Immature natural killer cell (primary cell): ENCODE measurements around the gene ZMPSTE24. TPM values are rescaled to one million over a fixed set of nuclear protein-coding genes. Genes with fewer than 3 reads are reported as not detected.

Experiments
- DNase-seq, 3 donors: peaks; one replicate each; pipeline ENCODE4 v3.0.0; 2022; ENCODE audit warnings: mixed read lengths in 1 of 3
- H3K27ac Mint-ChIP-seq, 6 donors: one replicate each; pipeline ENCODE4 v1.8.0; 2020; ENCODE audit warnings: mixed read lengths in 6 of 6, mild to moderate bottlenecking in 5 of 6, inconsistent platforms in 4 of 6, moderate library complexity in 3 of 6
- H3K27me3 Mint-ChIP-seq, 3 donors: one replicate each; pipeline ENCODE4 v1.8.0; 2020 to 2021; ENCODE audit warnings: low read depth in 3 of 3, mild to moderate bottlenecking in 3 of 3, mixed read lengths in 3 of 3, moderate library complexity in 3 of 3, inconsistent platforms in 1 of 3
- H3K36me3 Mint-ChIP-seq, 3 donors: one replicate each; pipeline ENCODE4 v1.8.0; 2020; ENCODE audit warnings: mixed read lengths in 3 of 3, inconsistent platforms in 2 of 3, mild to moderate bottlenecking in 2 of 3
- H3K4me1 Mint-ChIP-seq, 2 donors: one replicate each; pipeline ENCODE4 v1.8.0; 2020; ENCODE audit warnings: inconsistent platforms in 2 of 2, mild to moderate bottlenecking in 2 of 2, mixed read lengths in 2 of 2, moderate library complexity in 1 of 2
- H3K4me3 Mint-ChIP-seq, 5 donors: one replicate each; pipeline ENCODE4 v1.8.0; 2020; ENCODE audit warnings: mild to moderate bottlenecking in 5 of 5, mixed read lengths in 5 of 5, inconsistent platforms in 3 of 5, moderate library complexity in 3 of 5
- H3K9me3 Mint-ChIP-seq, 6 donors: one replicate each; pipeline ENCODE4 v1.8.0; 2020; ENCODE audit warnings: mild to moderate bottlenecking in 6 of 6, mixed read lengths in 6 of 6, inconsistent platforms in 4 of 6, moderate library complexity in 3 of 6
- polyA plus RNA-seq, 3 donors: library from polyadenylated mRNA; unstranded; fragments of 300-500 nt; fragmentation: Illumina TruSeq; gene quantifications; one replicate each; pipeline ENCODE4 v1.2.3, GENCODE V29; 2021

Gene ZMPSTE24
- polyA plus RNA-seq, 3 donors from 2014 or later, result 34.3 to 47.6 (median 41.0) TPM

DNA sequence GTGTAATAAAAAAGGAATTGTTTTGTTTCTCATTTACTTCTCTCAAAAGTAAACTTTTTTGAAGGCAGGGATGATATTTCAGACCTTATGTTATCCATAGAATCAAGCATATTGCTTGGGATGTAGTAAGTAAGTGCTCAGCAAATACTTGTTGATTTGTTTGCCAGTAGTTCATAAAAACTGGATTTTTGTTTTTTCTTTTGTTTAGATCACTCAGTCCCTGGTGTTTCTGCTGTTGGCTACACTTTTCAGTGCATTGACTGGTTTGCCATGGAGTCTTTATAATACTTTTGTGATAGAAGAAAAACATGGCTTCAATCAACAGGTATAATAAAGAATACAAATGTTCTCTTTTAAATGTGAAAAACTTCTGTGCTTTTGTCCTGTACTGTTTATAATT, 10.2 kb downstream of the ZMPSTE24 start:
- DNase-seq, result no peak
- Mint-ChIP-seq H3K4me3 (no peak overlapping the region), H3K36me3 (peaks cover 24 to 43% (median 31%) of the 10 kb centered on the region in 3 donors), H3K27ac (no peak overlapping the region), H3K9me3 (no peaks in the 10 kb centered on the region), H3K27me3 (no peaks in the 10 kb centered on the region), H3K4me1 (peaks cover 2 to 21% of the 10 kb centered on the region in 2 donors)

DNA sequence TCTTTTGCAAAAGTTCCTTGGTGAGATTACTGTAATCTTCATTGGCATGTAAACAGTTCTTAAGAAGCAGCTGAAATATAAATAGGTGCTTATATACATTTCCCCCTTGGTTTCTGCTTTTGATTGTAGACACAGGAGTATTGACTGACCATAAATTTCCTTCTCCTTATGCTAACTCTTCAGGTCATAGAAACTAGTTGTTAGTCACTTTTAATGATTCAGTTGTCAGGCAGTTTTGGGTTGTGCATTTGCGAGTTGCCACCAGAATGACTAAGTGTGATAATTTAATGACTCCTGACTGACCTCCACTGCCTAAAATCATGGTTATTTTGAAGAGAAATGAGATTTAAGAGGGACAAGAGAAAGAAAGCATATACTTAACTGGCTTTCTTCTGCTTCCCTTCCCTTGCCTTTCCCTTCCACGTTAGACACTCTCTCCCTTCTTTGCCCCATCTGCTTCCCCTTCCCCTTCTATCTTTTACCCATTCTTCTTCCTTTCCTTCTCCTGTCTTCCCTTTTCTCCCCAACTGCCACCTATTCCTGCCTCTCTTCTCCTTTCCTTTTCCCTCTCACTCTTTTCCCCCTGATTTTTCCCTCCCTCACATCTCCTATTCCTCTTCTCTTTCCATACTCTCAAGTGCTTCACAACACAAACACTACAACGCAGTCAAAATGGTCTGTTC, 12.3 kb downstream of the ZMPSTE24 start:
- H3K36me3 Mint-ChIP-seq, result peaks cover 26 to 45% (median 29%) of the 10 kb centered on the region in 3 donors

DNA sequence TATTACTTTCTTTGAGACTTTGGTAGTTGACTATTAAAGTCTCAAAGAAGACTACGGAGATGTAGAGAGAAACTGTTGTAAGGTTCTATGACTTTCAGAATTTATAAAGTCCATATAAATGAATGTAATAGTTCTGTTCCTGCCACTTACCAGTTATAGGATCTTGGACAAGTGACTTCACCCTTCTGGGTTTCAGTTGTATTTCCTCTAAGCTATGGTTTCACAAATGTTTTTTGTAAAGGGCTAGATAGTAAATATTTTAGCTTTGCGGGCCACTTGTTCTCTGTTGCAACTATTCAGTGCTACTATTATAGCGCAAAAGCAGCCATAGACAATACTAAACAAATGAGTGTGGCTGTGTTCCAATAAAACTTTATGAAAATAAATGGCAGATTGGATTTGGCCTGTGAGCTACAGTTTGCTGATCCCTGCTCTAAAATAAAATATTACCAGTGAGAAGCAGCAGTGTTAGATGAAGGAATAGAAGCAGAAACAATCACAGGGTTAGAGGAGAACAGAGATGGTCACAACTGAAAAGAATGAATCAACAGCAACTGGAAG, 14.7 kb downstream of the ZMPSTE24 start:
- Mint-ChIP-seq H3K9me3 (no peaks in the 10 kb centered on the region), H3K27me3 (peaks cover 0 to 2% (median 0%) of the 10 kb centered on the region in 3 donors), H3K4me1 (no peaks in the 10 kb centered on the region), H3K36me3 (peaks cover 22 to 49% (median 30%) of the 10 kb centered on the region in 3 donors), H3K27ac (peak overlapping the region in 1 of 6 donors; percentile 24), H3K4me3 (no peak overlapping the region)
- no peak for DNase-seq

More for the DNA sequence above, 12.3 kb downstream of the ZMPSTE24 start:
- DNase-seq, result no peak
- H3K27me3 Mint-ChIP-seq, result peaks cover 0 to 2% (median 0%) of the 10 kb centered on the region in 3 donors
- H3K27ac Mint-ChIP-seq, result peak overlapping the region in 3 of 6 donors; percentile 18 to 28 (median 20)
- H3K4me3 Mint-ChIP-seq, result no peak overlapping the region
- H3K4me1 Mint-ChIP-seq, result peaks cover 0 to 11% of the 10 kb centered on the region in 2 donors
- no peaks in the 10 kb centered on the region for H3K9me3 Mint-ChIP-seq

DNA sequence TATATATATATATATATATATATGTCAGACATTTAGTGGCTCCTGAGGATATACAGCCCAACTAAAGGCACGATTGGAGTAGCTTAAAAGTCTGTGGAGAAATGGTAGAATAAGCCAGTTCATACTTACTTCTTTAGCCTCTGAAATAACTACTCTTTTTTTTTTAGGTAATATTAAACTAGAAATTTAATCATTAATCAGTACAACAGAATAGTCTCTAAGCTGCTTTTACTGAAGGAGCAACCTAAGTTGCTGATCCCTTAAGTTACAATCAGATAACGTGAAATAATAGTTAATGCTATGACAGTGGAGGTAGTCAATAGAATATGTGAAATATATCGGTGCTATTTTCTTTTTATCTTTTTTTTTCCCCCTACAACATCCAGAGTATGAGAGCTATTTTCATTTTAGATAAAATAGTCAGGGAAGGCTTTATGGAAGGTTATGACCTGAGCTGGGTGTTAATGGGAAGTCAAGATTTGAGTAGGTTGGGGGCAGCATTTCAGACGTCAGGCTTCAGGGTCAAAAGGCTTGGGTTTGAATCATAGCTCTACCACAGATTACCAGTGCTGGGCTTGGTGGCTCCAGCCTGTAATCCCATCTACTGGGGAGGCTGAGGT, 15.6 kb downstream of the ZMPSTE24 start:
- no peak for DNase-seq
- Mint-ChIP-seq H3K4me3 (no peak overlapping the region), H3K9me3 (no peaks in the 10 kb centered on the region), H3K36me3 (peaks cover 22 to 41% (median 23%) of the 10 kb centered on the region in 3 donors), H3K27me3 (peaks cover 0 to 2% (median 0%) of the 10 kb centered on the region in 3 donors), H3K4me1 (no peaks in the 10 kb centered on the region), H3K27ac (no peak overlapping the region)

DNA sequence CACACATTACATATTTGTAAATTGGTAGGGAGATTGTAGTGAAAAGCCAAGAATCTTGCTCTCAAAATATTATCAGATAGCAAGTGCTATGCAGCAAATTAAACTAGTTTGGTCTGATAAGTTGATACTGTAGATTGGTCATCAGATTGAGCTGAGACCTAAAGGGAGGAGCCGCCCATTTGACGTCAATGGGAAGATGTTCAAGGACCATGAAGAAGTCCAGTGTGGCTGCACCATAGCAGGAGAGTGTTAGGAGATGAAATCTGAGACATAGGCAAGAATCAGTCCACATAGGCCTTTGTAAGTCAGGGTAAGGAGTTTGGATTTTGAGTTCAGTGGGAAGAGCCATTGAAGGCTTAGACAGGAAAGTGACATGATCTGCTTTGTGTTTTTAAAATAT, 16.3 kb downstream of the ZMPSTE24 start:
- DNase-seq, result no peak
- no peaks in the 10 kb centered on the region for H3K9me3 Mint-ChIP-seq
- peaks cover 0 to 2% (median 0%) of the 10 kb centered on the region in 3 donors for H3K27me3 Mint-ChIP-seq
- H3K27ac Mint-ChIP-seq, result no peak overlapping the region
- H3K4me1 Mint-ChIP-seq, result no peaks in the 10 kb centered on the region
- peaks cover 22 to 42% (median 23%) of the 10 kb centered on the region in 3 donors for H3K36me3 Mint-ChIP-seq
- no peak overlapping the region for H3K4me3 Mint-ChIP-seq

DNA sequence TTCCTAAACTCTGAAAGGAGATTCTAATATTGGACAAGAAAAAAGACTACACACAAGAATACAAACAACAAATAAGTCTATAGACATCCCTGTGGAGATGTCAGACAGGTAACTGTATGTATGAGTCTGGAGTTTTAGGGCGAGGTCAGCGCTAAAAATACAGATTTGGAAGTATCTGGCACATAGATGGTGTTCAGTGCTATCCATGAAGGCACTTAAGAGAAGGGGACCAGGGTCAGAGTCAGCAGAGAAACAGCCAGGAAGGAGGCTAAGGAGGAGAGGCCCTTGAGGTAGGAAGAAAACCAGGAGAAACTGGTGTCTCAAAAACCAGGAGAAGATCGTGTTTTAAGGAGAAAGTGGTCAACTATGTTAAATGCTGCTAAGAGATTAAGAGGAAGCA, 18.1 kb downstream of the ZMPSTE24 start:
- no peaks in the 10 kb centered on the region for H3K9me3 Mint-ChIP-seq
- H3K4me1 Mint-ChIP-seq, result peaks cover 0 to 2% of the 10 kb centered on the region in 2 donors
- H3K36me3 Mint-ChIP-seq, result peaks cover 13 to 42% (median 22%) of the 10 kb centered on the region in 3 donors
- H3K27ac Mint-ChIP-seq, result peak overlapping the region in 2 of 6 donors; percentile 21 to 23
- no peak overlapping the region for H3K4me3 Mint-ChIP-seq
- DNase-seq, result no peak
- peaks cover 0 to 2% (median 0%) of the 10 kb centered on the region in 3 donors for H3K27me3 Mint-ChIP-seq

DNA sequence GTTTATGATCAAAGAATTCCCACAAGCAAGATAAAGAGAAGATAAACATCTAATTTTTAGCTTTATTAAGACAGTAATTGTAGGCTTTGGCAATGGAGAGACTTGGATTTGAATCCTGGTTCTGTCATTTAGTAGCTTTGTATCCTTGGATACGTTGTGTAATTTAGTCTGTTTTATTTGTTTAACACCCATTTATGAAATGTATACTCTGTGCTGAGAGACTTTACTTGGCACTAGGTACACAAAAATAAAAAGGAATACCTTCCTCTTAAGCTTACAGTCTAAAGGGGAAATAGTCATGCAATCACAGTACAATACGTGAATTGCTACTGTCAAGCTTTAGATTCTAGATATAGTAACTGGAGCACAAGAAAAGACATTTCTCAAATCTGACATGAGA, 23.8 kb downstream of the ZMPSTE24 start:
- DNase-seq, result no peak
- H3K27ac Mint-ChIP-seq, result no peak overlapping the region
- no peak overlapping the region for H3K4me3 Mint-ChIP-seq
- H3K9me3 Mint-ChIP-seq, result no peaks in the 10 kb centered on the region
- no peaks in the 10 kb centered on the region for H3K27me3 Mint-ChIP-seq
- peaks cover 5 to 25% (median 9%) of the 10 kb centered on the region in 3 donors for H3K36me3 Mint-ChIP-seq
- peaks cover 0 to 5% of the 10 kb centered on the region in 2 donors for H3K4me1 Mint-ChIP-seq

DNA sequence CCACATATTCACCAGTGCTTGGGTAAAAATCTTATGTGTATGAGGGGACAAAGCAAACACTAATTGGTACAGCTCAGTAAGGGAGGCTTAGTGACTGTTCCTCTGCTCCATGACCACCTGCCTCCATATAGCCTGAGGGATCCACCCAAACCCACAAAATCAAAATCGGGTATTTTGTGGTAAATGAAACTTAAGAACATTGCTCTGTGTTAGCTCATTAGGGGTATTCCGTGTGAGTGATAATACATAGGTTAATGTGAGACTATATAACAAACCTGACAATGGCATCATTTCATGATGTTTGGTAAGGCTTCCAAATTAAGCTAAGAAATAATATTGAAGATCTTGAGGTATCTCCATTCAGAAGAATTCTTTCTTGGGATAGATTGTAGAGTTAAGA, 33.3 kb downstream of the ZMPSTE24 start:
- Mint-ChIP-seq H3K27ac (peak overlapping the region in 3 of 6 donors; percentile 12 to 40 (median 37)), H3K36me3 (peaks cover 15 to 40% (median 31%) of the 10 kb centered on the region in 3 donors), H3K4me3 (no peak overlapping the region), H3K4me1 (no peaks in the 10 kb centered on the region), H3K9me3 (no peaks in the 10 kb centered on the region), H3K27me3 (peaks cover 0 to 5% (median 0%) of the 10 kb centered on the region in 3 donors)
- DNase-seq, result no peak

DNA sequence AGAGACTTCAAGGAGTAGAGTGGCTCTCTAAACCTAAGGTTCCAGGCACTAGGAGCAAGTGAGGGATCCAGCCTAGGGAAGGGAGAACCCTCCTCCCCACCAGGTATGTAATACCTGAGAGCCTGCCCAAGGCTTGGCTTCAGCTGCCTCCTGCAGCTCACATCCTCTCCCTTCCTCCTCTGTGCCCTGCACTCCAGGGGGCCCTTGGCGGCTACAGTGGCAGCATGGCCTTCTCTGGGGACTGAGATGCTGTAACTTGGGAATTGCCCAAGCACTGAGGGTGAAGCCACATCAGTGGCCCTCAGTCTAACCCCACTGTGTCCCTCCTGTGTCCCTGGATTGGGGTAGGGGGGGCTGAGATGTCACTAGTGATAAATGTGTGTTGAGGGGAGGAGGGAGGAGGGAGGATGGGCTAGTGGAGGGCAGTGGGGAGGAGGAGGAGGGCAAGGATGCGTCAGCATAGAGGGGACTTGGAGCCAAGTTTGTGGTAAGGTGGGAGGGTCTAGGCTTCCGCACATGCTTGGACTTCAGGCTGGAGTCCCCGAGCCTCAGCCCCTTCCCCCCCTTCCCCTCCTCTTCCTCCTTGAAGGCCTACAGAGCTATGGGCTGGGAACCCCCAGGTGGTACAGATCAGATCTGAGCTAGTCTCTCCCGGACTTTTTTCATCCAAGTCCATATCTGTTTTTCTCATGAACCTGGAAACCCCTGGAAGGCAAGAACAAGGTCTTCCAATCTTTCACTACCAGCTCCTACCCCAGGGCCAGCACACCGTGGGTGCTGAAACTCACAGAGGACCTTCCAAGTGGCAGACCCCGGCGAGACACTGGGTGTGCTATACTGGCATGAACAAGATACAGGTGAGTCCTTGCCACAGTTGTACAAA, 41.6 kb downstream of the ZMPSTE24 start:
- Mint-ChIP-seq H3K27ac (no peak overlapping the region), H3K4me3 (no peak overlapping the region), H3K27me3 (peaks cover 0 to 2% (median 0%) of the 10 kb centered on the region in 3 donors), H3K4me1 (no peaks in the 10 kb centered on the region), H3K9me3 (no peaks in the 10 kb centered on the region), H3K36me3 (no peaks in the 10 kb centered on the region)
- DNase-seq, result no peak

DNA sequence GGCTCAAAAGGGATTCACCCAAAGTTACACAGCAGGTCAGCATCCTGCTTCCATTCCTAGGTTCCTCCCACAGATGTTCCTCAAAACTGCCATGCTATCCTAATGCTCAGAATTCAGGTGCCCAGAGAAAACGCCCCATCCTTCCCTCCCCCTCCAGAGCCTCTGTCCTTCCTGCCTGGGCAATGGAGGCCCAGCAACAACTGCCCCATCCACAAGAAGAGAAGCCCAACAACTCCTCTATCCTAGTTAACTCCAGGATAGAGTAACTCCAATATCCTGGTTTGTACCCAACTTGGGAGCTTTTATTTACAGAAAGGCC, 42.2 kb downstream of the ZMPSTE24 start:
- Mint-ChIP-seq H3K27me3 (peaks cover 0 to 4% (median 0%) of the 10 kb centered on the region in 3 donors), H3K9me3 (no peaks in the 10 kb centered on the region), H3K4me3 (no peak overlapping the region), H3K36me3 (no peaks in the 10 kb centered on the region), H3K4me1 (no peaks in the 10 kb centered on the region), H3K27ac (no peak overlapping the region)
- no peak for DNase-seq

DNA sequence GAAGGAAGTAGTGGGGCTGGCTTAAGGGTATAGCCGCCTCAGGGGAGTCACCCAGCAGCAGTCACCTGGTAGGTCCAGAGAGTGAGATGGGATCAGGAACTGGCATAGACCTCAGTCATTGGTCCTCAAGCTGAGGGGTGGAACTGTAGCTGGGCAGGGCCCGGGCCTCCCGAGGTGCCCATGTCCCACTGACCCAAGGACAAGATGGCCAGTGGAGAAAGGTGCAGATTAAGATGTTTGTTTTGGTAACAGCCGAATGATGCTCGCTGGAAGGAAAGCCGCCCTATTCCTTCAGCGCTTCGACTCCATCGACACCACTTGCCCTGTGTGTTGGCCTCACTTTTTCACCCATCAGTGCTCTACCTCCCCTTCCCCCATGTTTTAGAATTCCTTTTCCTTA, 42.6 kb downstream of the ZMPSTE24 start:
- no peak overlapping the region for H3K4me3 Mint-ChIP-seq
- DNase-seq, result no peak
- no peaks in the 10 kb centered on the region for H3K9me3 Mint-ChIP-seq
- no peaks in the 10 kb centered on the region for H3K36me3 Mint-ChIP-seq
- H3K27me3 Mint-ChIP-seq, result peaks cover 0 to 4% (median 0%) of the 10 kb centered on the region in 3 donors
- no peak overlapping the region for H3K27ac Mint-ChIP-seq
- H3K4me1 Mint-ChIP-seq, result no peaks in the 10 kb centered on the region

DNA sequence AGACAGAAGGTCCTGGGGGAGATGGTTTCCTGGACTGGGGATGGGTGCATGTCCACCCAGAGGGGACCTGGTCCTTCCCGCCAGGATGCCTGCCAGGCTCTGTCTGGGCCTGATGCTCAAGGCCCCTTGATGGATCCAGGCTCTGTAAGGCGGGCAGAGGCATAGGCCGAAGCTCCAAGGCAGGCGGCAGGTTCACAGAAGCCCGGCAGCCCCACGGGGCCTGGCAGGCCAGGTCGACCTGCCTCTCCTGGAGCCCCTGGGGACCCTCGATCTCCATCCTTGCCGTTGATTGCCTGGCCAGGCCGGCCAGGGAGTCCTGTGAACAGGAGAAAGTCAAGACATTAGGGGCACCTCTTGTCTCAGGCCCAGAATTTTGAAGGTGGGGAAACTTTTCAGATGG, 43.0 kb downstream of the ZMPSTE24 start:
- DNase-seq, result no peak
- H3K27me3 Mint-ChIP-seq, result peaks cover 0 to 4% (median 0%) of the 10 kb centered on the region in 3 donors
- no peak overlapping the region for H3K27ac Mint-ChIP-seq

DNA sequence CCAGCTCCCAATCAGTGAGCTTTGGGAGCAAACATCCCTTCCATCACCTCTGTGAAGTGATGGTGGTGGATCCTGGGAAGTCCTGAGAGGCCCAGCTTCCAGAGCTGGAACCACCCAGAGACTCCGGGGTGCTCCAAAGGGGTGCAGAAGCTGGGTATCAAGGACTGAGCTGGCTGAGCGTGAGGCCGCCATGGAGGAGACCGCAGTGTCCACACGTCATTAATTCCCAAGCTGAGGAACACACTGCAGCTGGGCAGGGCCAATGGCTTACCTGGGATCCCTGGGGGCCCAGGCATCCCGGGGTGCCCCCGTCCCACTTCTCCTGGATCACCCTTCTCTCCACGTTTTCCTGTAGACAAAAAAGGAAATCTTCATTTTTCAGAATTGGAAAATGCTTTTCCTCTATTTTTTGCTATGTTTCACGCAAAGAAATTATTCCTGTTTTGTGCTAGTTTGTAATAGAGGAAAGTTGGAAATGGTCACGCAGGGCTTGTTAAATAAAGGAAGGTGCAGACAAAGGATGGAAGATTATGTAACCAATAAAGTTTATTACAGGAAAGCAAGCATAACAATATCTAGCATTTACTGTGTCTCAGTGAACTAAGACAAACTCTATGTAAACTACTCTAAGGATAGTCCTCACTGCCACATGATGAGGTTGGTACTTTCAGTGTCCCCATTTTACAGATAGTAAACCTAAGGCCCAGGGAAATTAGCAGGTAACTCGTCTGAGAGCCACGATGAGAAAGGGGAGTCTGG, 43.7 kb downstream of the ZMPSTE24 start:
- no peak for DNase-seq
- H3K27me3 Mint-ChIP-seq, result peaks cover 0 to 5% (median 0%) of the 10 kb centered on the region in 3 donors
- no peaks in the 10 kb centered on the region for H3K9me3 Mint-ChIP-seq
- no peaks in the 10 kb centered on the region for H3K4me1 Mint-ChIP-seq
- H3K27ac Mint-ChIP-seq, result no peak overlapping the region
- no peaks in the 10 kb centered on the region for H3K36me3 Mint-ChIP-seq
- H3K4me3 Mint-ChIP-seq, result no peak overlapping the region

More for the DNA sequence above, 43.0 kb downstream of the ZMPSTE24 start:
- no peaks in the 10 kb centered on the region for H3K4me1 Mint-ChIP-seq
- H3K4me3 Mint-ChIP-seq, result no peak overlapping the region
- no peaks in the 10 kb centered on the region for H3K36me3 Mint-ChIP-seq
- H3K9me3 Mint-ChIP-seq, result no peaks in the 10 kb centered on the region
